GM10847 (cell line): ENCODE measurements around the gene RNF207.

Source experiments
- POLR2A ChIP-seq: IDR thresholded peaks from 2 replicates; pipeline ENCODE4 v1.6.1; 2011; ENCODE audit not compliant: insufficient read length; ENCODE audit errors: extremely low read depth

Gene RNF207

DNA sequence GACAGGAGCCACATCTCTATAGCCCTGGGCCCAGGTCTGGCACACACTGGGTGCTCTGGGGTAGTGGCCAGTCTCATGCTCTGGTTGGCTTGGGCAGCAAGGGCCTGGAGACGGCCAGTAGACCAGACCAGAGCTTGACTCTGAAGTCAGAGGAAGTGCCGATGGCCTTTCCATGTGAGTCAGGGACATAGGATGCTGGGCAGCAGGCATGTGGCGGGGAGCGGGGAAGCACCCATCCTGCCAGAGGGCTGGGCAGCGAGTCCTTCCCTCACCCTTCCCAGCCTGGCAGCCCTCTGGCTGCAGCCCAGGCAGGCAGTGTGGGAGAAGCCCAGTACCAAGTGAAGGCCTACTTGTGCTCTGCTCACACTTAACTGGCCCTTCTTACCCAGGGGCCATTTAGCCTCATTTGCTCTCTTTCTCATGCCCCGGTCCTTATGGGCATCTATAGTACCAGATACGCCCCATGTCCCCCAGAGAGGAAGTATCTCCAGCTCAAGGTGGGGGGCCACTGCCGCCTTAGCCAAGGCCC is 51.7 kb downstream of the RNF207 start:
- no peak for TF ChIP-seq POLR2A

DNA sequence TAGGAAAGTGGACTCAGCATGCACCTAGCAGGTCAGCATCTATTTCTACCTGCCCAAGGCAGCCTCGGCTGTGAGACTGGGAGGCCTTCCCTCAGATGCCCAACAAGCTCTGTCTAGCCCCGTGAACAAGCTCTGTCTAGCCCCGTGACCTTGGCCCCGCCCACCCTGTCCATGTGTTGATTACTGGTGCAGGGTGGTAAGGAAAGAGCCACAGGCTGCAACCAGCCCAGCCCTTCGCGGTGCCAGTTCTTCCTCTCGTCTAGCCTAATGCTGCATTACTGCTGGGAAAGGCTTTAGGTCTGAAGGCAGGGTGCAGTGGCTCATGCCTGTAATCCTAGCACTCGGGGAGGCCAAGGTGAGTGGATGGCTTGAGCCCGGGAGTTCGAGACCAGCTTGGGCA is 52.8 kb downstream of the RNF207 start:
- no peak for TF ChIP-seq POLR2A

DNA sequence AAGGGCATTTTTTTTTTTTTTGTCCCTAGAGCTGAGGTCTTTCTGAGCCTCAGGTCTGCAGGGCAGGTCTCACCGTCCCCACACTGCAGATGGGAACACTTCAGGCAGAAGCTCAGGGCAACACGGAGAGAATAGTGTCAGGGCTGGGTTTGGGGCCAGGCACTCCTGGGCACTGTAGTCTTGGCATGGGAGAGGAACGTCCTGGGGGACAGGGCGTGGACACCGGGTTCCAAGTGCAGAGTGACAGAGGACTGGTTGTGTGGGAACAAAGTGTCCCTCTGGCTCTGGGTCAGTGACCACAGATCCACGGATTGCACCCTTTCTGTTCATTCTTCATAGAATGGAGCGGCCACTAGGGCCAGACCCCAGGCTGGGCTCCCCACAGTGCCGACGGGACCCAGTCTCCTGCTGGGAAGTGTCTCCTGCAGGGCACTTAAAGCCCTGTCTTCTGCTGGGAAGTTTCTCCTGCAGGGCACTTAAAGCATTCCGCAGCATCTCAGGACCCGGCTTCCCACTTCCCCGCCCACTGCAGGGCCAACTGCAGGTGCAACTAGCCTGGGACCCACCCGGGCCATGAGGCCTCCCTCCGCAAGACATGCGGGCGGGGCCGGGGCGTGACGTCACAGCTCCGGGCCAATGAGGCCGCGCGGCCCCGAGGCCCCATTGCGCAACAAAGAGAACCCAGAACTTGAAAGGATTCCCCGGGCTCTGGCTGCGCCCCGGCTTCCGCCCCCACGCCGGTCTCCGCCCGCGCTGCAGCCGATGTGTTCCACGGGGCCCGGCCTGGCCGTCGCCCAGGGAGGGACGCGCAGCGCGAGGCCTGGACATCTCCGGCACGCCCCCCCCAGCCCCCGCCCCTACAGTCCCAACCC is 53.8 kb downstream of the RNF207 start:
- no peak for TF ChIP-seq POLR2A

DNA sequence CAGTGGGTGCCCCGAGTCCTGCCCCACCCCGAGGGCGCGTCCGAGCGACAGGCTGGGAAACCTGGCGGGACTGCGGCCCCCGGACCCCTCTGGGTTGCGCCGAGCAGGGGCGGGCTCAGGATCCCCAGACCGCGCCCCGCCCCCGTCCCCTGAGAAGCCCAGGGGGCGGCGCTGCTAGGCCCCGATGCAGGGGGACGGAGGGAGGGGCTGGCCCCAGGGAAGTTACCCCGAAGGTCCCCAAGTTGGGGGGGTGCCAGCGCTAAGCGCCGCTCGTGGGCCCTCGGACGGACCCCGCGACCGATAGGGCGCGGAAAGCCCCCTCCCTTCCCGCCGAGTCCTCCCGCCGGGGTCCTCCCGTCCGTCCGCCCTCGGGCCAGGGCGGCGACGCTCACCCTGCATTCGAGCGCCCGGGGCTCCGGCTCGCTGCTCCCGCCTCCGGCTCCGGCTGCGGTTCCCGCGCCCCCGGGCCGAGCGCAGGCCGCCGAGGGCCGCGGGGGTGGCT is 54.6 kb downstream of the RNF207 start:
- no peak for TF ChIP-seq POLR2A

DNA sequence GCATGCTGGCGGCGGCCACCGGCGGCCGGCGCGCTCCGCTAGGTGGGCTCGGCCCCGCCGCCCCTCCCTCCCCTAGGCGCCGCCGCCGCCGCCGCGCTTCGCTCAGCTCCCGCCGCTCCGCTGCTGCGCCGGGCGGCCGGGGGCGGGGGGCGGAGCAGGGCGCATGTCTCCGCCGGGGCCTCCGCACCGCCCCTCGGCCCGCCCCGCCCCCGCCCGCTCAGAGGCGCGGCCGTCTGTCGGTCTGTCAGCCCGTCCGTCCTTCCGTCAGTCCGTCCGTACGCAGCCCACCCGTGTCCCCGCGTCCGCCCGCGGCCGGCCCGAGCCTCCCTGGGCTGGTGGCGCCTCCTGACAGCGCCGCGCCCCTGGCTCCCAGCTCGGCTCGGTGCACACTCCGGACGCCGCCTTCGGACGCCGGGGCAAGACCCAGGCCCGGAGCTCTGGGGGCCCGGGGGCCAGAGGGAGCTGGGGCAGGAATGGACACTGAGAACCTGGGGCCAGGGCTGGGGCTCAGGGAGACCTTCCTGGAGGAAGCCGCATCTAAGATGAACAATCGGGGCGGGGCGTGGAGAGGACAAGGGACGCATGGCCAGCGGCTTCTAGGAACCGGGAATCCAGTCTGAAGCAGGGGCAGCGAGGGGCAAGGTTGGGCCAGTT is 55.2 kb downstream of the RNF207 start, which contains the start of gene GPR153:
Gene GPR153, minus strand, starts transcription at position 138 of the 654 bp plus-strand sequence. CDS start 6,193 bp downstream, outside the sequence.
- no peak for TF ChIP-seq POLR2A

DNA sequence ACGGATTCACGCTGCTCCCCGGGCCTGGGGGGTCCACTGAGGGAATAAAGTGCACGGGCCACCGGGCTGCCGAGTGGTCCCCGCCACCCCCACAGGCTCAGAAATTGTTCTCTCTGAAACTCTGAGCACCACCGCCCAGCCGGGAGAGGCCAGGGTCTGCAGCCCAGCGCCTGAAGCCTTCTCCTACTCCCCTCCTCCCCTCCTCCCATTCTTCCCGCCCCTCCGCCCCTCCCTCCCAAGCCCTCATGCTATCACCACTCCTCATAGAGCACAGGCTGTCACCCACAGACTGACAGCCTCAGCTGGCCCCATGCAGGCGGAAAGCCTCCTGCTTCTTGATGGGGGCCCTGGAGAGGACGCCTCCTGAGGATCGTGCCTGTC is 55.7 kb downstream of the RNF207 start:
- no peak for TF ChIP-seq POLR2A

DNA sequence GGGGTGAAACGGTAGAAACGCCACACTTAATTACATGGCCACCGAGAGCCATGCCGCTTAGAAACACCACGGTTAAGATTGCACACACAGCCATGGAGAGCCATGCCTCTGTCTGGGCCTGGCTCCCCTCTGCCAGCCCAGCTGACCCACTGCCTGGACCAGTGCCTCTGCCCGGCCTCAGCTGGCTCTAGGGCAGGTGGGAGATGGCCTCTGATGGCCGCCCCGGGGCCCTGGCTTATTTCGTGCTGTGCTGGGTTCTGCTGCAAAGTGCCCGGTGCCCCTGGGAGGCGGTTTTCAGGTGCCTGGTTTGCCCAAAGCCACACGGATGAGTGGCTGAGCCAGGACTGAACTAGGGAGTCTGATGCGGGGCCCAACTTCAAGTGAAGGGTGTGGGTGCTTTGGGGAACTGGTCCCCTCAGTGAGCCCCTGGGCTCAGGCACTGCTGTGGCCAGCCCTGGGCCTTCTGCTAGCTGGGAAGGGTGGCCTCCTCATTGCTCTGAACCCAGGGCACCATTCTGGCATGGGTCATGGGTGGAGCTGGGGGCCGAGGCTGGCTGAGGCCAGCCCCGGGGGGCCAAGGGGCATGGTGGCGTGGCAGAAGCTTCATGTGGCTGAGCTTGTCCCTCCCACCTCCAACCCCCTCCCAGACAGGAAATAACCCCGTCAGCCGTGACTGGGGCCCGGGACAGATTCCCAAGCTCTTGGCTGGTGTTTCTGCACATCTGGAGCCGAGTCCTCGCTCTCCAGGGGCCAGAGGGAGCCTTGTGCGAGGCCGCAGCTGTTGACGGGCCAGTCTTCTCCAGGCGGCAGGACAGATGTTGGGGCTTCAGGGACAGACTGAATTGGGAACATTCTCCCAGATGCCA is 56.9 kb downstream of the RNF207 start:
- TF ChIP-seq POLR2A: no peak

DNA sequence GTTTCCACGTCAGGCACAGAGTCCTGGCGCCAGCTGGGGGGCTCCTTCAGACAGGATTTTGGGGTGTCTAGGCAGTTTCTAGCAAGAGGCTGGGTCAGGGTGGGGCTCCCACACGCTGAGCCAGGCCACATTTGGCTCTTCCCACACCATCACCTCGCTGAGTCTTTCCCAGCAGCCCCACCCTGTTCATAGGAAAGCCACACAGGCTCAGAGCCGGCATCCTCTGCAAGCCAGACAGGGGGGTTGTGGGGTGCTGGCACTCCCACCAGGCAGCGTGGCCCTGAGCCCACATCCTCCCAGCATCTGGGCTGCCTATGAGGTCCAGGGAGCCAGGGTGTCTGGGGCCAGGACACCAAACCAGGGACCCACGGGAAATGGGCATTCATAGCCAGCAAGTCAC is 57.8 kb downstream of the RNF207 start:
- no peak for TF ChIP-seq POLR2A

DNA sequence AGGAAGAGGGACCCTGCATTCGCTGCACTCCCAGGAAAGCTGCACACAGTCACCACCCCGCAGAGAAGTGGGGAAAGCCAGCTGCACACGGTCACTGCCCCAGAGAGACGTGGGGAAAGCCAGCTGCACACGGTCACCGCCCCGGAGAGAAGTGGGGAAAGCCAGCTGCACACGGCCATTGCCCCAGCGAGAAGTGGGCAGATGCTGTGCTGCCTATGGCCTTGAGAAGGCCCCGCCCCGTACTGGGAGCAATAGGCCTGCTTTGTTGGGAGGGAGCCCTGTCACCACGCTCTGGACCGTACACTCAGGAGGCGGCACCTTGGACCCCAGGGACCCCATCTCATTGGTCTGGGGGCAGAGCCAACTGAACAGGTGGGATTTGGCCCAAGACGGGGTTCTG is 59.2 kb downstream of the RNF207 start:
- no peak for TF ChIP-seq POLR2A

DNA sequence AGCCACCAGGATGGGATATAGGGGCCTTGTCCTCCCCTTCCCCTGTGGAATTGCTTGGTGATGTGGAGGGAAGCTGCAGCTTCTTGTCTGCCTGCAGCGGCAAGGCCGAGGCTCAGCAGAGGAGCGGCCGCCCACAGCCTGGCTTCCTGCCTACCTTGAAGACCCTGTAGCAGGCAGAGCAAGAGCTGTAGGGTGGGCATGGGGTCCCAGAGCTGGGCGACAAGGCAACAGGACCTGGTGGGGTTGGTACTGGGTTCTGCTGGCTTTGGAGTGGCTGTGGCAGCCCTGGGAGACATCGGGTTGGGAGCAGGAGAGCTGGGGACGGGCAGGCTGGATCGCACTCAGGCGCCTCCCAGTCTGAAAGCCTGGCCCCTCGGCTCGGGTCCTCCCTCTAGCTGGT is 60.7 kb downstream of the RNF207 start:
- TF ChIP-seq POLR2A: no peak

DNA sequence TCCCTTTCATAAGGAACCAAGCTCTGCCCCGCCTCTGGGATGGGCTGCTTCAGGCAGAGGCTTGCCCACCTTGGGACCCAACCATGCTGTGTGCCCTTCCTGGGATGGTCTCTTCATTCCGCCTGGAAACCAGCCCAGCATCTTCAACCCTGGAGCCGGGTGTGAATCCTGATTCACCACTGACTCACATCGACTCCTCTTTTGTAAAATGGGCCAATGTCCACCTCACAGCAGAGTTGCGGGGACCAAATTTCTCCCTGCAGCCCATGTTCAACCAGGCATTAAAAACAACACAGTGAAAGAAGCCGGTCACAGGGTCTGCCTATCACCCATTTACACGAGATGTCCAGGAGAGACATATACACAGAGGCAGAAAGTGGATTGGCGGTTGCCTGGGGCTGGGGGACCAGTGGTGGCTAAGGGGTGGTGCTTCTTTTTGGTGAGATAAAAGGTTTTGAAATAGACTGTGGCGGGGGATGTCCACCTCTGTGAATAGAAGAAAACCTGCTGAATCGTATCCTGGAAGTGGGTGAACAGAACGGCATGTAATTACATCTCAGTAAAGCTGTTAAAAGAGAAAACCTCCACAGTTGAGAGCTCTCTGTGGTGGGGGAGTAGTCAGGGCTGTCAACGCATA is 61.9 kb downstream of the RNF207 start:
- no peak for TF ChIP-seq POLR2A

DNA sequence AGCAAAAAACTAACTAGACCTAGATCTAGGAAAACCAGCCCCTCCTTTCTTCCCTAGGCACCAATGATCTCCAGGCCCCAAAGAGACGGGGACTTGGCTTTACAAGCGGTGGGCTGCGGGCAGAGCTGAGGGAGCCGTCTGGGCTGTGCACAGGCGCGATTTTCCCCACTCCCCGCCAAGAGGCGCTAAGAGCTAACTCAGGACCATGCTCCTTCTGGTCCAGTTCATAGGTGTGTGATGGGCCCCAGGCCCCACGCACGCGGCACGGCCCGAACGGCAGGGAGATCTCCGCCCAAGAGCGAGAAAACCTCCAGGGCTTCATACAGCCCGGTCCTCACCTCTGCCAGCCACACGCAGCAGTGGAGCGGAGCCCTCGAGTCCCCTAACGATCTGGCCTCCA is 62.5 kb downstream of the RNF207 start:
- TF ChIP-seq POLR2A: no peak

DNA sequence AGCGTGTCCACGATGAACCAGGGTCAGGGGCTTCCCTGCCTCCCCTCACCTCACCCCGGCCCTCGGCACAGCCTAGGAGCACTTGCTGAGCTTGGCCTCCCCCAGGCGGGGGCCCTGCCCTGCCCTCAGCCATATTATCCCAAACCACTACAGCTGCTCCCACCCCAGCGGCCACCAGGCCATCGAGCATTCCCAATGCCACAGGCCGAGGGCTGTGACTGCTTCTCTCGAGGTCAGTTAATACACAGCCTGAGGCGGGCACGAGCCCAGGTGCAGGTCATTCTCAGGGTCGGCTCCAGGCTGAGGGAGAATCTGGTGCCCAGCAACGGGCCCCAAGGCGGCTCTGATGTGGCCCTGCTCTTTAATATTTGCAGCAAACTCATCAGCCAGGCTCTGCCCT is 63.4 kb downstream of the RNF207 start:
- no peak for TF ChIP-seq POLR2A

DNA sequence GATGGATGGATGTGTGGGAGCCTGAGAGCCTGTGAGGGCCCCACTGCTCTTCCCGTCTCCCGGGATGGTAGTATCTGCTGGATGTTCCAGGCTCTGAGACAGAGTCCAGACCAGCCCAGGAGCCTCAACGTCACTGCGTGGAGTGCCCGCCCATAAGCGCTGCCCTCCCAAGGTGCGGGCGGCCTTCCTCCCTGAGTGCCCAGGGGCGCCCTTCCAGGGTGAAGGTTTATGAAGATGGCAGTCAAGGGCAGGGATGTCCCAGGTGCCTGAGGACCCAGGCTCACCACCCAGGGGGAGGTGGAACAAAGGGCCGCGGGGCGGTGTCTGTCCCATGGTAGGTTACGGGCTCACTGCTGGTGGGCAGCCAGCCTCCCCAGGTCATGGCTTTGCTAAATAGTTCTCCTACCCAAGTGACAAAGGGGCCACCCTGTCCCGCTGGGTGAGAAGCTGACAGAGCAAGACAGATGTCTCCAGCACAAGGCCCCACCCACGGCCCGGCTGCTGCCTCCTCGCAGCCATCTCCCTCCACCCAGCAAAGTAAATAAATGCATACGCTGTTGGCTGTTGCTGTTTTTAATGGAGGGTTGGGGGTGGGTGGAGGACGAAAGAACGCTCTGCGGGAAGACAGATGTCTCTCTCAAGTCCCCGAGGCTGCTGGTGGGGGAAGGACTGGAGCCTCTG is 63.9 kb downstream of the RNF207 start:
- TF ChIP-seq POLR2A: no peak
